WERI-Rb-1 (cell line): ENCODE data around the gene UBASH3B.

ENCODE experiments used
- DNase-seq: peaks from one replicate; pipeline ENCODE4 v3.0.0-alpha.2; 2020
- H3K27ac ChIP-seq: fragments of 250-450 bp; sonication (Bioruptor Pico); 2 replicates; pipeline ENCODE4 v1.5.1; 2020; ENCODE audit warnings: mild to moderate bottlenecking, moderate library complexity
- H3K27me3 ChIP-seq: fragments of 250-450 bp; sonication (Bioruptor Pico); 2 replicates; pipeline ENCODE4 v1.5.1; 2021; ENCODE audit warnings: mild to moderate bottlenecking, low read depth, moderate library complexity; ENCODE audit not compliant: insufficient read depth, severe bottlenecking
- H3K36me3 ChIP-seq: fragments of 250-450 bp; sonication (Bioruptor Pico); 2 replicates; pipeline ENCODE4 v1.5.1; 2020; ENCODE audit warnings: mild to moderate bottlenecking, moderate library complexity
- H3K4me3 ChIP-seq: 2 replicates; pipeline ENCODE4 v1.5.1; 2011; ENCODE audit warnings: low read depth, mild to moderate bottlenecking, control low read depth, low read length
- H3K9me3 ChIP-seq: fragments of 250-450 bp; sonication (Bioruptor Pico); 2 replicates; pipeline ENCODE4 v1.5.1; 2021; ENCODE audit warnings: mild to moderate bottlenecking, moderate library complexity; ENCODE audit not compliant: severe bottlenecking
- CTCF ChIP-seq: IDR thresholded peaks from 2 replicates; pipeline ENCODE4 v1.5.1; 2011; ENCODE audit warnings: low read depth, mild to moderate bottlenecking, control low read depth, inconsistent platforms, low read length

Gene UBASH3B

GRCh38 chr11:122847466-122847865 lies 191.9 kb downstream of the UBASH3B start:
- no peak for DNase-seq
- peaks cover 16% of the 10 kb centered on the region for H3K27me3 ChIP-seq
- H3K36me3 ChIP-seq: no peaks in the 10 kb centered on the region
- TF ChIP-seq CTCF: no peak
- no peaks in the 10 kb centered on the region for H3K9me3 ChIP-seq
- H3K4me3 ChIP-seq: no peak overlapping the region
- H3K27ac ChIP-seq: no peak overlapping the region

GRCh38 chr11:122848186-122848585 lies 192.7 kb downstream of the UBASH3B start:
- no peak for DNase-seq
- H3K27me3 ChIP-seq: peaks cover 16% of the 10 kb centered on the region
- TF ChIP-seq CTCF: no peak
- H3K36me3 ChIP-seq: no peaks in the 10 kb centered on the region
- no peak overlapping the region for H3K4me3 ChIP-seq
- H3K9me3 ChIP-seq: no peaks in the 10 kb centered on the region
- H3K27ac ChIP-seq: no peak overlapping the region

- no peak overlapping the region for H3K4me3 ChIP-seq
- no peak for DNase-seq
- peaks cover 12% of the 10 kb centered on the region for H3K27me3 ChIP-seq
- no peaks in the 10 kb centered on the region for H3K9me3 ChIP-seq
- H3K36me3 ChIP-seq: no peaks in the 10 kb centered on the region
- no peak overlapping the region for H3K27ac ChIP-seq
- no peak for TF ChIP-seq CTCF
Measured at GRCh38 chr11:122850076-122850631, 194.6 kb downstream of the UBASH3B start.

GRCh38 chr11:122851366-122851966 lies 195.9 kb downstream of the UBASH3B start:
- H3K27me3 ChIP-seq: peaks cover 10% of the 10 kb centered on the region
- no peaks in the 10 kb centered on the region for H3K9me3 ChIP-seq
- DNase-seq: no peak
- no peaks in the 10 kb centered on the region for H3K36me3 ChIP-seq
- H3K27ac ChIP-seq: no peak overlapping the region
- H3K4me3 ChIP-seq: no peak overlapping the region
- no peak for TF ChIP-seq CTCF

- Histone ChIP-seq H3K4me3 (no peak overlapping the region), H3K27ac (no peak overlapping the region), H3K27me3 (peaks cover 10% of the 10 kb centered on the region), H3K9me3 (no peaks in the 10 kb centered on the region), H3K36me3 (no peaks in the 10 kb centered on the region)
- TF ChIP-seq CTCF: no peak
- DNase-seq: peak; percentile 13
Measured at GRCh38 chr11:122852074-122852795, 196.7 kb downstream of the UBASH3B start.
